MM.1S (cell line): Measurements from ENCODE around the gene RERE.

Experiments
- DNase-seq: peaks from one replicate; pipeline ENCODE4 v3.0.0-alpha.2; 2015
- H2AFZ ChIP-seq: fragments of 300-600 bp; sonication (generic); 2 replicates; pipeline ENCODE4 v1.6.0; 2016; ENCODE audit warnings: antibody characterized with exemption, low read length
- H3F3A ChIP-seq: fragments of 300-600 bp; sonication (generic); 2 replicates; pipeline ENCODE4 v1.6.1; 2016; ENCODE audit warnings: mild to moderate bottlenecking, antibody characterized with exemption, low read length, moderate library complexity, mixed read lengths; ENCODE audit not compliant: insufficient read depth
- H3K27ac ChIP-seq: fragments of 300-600 bp; sonication (generic); 2 replicates; pipeline ENCODE4 v1.5.1; 2016; ENCODE audit warnings: mild to moderate bottlenecking, low read length
- H3K27me3 ChIP-seq: fragments of 300-600 bp; sonication (generic); replicated peaks from 2 replicates; pipeline ENCODE4 v1.6.0; 2016; ENCODE audit warnings: low read length; ENCODE audit not compliant: insufficient read depth
- H3K36me3 ChIP-seq: fragments of 300-600 bp; sonication (generic); replicated peaks from 2 replicates; pipeline ENCODE4 v1.6.1; 2016; ENCODE audit warnings: mild to moderate bottlenecking, low read length, mixed read lengths; ENCODE audit not compliant: insufficient read depth
- H3K4me1 ChIP-seq: fragments of 300-600 bp; sonication (generic); 2 replicates; pipeline ENCODE4 v1.6.1; 2016; ENCODE audit warnings: low read length, mixed read lengths
- H3K4me2 ChIP-seq: fragments of 300-600 bp; sonication (generic); 2 replicates; pipeline ENCODE4 v1.6.0; 2016; ENCODE audit warnings: low read depth, low read length
- H3K4me3 ChIP-seq: fragments of 300-600 bp; sonication (generic); 2 replicates; pipeline ENCODE4 v1.5.1; 2016; ENCODE audit warnings: low read length, mixed read lengths
- H3K79me2 ChIP-seq: fragments of 300-600 bp; sonication (generic); 2 replicates; pipeline ENCODE4 v1.6.1; 2016; ENCODE audit warnings: mixed run types, low read length, mixed read lengths
- H3K9ac ChIP-seq: fragments of 300-600 bp; sonication (generic); 2 replicates; pipeline ENCODE4 v1.6.1; 2016; ENCODE audit warnings: low read length, mixed read lengths
- H3K9me2 ChIP-seq: fragments of 300-600 bp; sonication (generic); replicated peaks from 2 replicates; pipeline ENCODE4 v1.6.1; 2016; ENCODE audit warnings: mild to moderate bottlenecking, low read length, mixed read lengths; ENCODE audit not compliant: insufficient read depth
- H3K9me3 ChIP-seq: fragments of 300-600 bp; sonication (generic); replicated peaks from 2 replicates; pipeline ENCODE4 v1.6.1; 2016; ENCODE audit warnings: mild to moderate bottlenecking, low read length, mixed read lengths; ENCODE audit not compliant: insufficient read depth
- H4K20me1 ChIP-seq: fragments of 300-600 bp; sonication (generic); 2 replicates; pipeline ENCODE4 v1.6.1; 2016; ENCODE audit warnings: mild to moderate bottlenecking, low read length, moderate library complexity, mixed read lengths; ENCODE audit not compliant: insufficient read depth
- CTCF ChIP-seq: fragments of 300-600 bp; sonication (generic); IDR thresholded peaks from 2 replicates; pipeline ENCODE4 v1.5.1; 2016; ENCODE audit warnings: antibody characterized with exemption, low read length, mixed read lengths
- EZH2 ChIP-seq: fragments of 300-600 bp; sonication (generic); optimal IDR thresholded peaks from 2 replicates; pipeline ENCODE3; 2017; ENCODE audit warnings: low read depth, mild to moderate bottlenecking, antibody characterized with exemption, low read length, mixed read lengths
- EZH2phosphoT487 ChIP-seq: fragments of 300-600 bp; sonication (generic); IDR thresholded peaks from 2 replicates; pipeline ENCODE4 v1.6.1; 2018; ENCODE audit warnings: antibody characterized with exemption, low read length

RERE gene

GRCh38 chr1:8816264-8816663 is 1.2 kb downstream of the RERE start:
- Histone ChIP-seq H3K4me2 (peak overlapping the region; percentile 92), H3K79me2 (peaks cover 42% of the 10 kb centered on the region), H3K9ac (peak overlapping the region; percentile 94; the same call in 1 of the 2 replicates)

GRCh38 chr1:8815582-8816151 is 1.8 kb downstream of the RERE start:
- Histone ChIP-seq H3K79me2 (peaks cover 48% of the 10 kb centered on the region), H3F3A (peaks cover 21% of the 10 kb centered on the region), H3K4me1 (peaks cover 23% of the 10 kb centered on the region), H3K36me3 (no peaks in the 10 kb centered on the region), H3K9me2 (no peaks in the 10 kb centered on the region), H3K9me3 (no peaks in the 10 kb centered on the region), H3K4me2 (peak overlapping the region; percentile 92), H3K4me3 (peak overlapping the region; percentile 93), H3K9ac (no peak overlapping the region), H4K20me1 (no peaks in the 10 kb centered on the region), H2AFZ (no peak overlapping the region), H3K27me3 (no peaks in the 10 kb centered on the region), H3K27ac (no peak overlapping the region)
- TF ChIP-seq EZH2phosphoT487: no peak
- no peak for TF ChIP-seq EZH2
- TF ChIP-seq CTCF: no peak
- DNase-seq: no peak

More at GRCh38 chr1:8816264-8816663, 1.2 kb downstream of the RERE start:
- Histone ChIP-seq H3K9me3 (no peaks in the 10 kb centered on the region), H3K4me1 (peaks cover 23% of the 10 kb centered on the region), H3K36me3 (no peaks in the 10 kb centered on the region), H3K9me2 (no peaks in the 10 kb centered on the region), H3K27ac (peak overlapping the region; percentile 81; the same call in 1 of the 2 replicates), H3K4me3 (peak overlapping the region; percentile 93), H2AFZ (no peak overlapping the region), H3F3A (peaks cover 21% of the 10 kb centered on the region), H3K27me3 (no peaks in the 10 kb centered on the region), H4K20me1 (no peaks in the 10 kb centered on the region)
- TF ChIP-seq CTCF (no peak), EZH2phosphoT487 (no peak), EZH2 (no peak)
- no peak for DNase-seq

GRCh38 chr1:8814865-8815264 is 2.6 kb downstream of the RERE start:
- Histone ChIP-seq H3F3A (peaks cover 21% of the 10 kb centered on the region), H3K27me3 (no peaks in the 10 kb centered on the region), H3K4me1 (peaks cover 23% of the 10 kb centered on the region), H3K9me2 (no peaks in the 10 kb centered on the region), H3K4me2 (no peak overlapping the region), H3K27ac (no peak overlapping the region), H4K20me1 (no peaks in the 10 kb centered on the region), H3K36me3 (no peaks in the 10 kb centered on the region), H3K9me3 (no peaks in the 10 kb centered on the region), H3K79me2 (peaks cover 50% of the 10 kb centered on the region), H3K9ac (no peak overlapping the region), H3K4me3 (no peak overlapping the region), H2AFZ (no peak overlapping the region)
- TF ChIP-seq EZH2 (no peak), CTCF (0 out of 2 replicates have a peak, but pooled peaks have one; percentile 4)
- DNase-seq: no peak
